Measurements from ENCODE around the gene IL21R.

DNA sequence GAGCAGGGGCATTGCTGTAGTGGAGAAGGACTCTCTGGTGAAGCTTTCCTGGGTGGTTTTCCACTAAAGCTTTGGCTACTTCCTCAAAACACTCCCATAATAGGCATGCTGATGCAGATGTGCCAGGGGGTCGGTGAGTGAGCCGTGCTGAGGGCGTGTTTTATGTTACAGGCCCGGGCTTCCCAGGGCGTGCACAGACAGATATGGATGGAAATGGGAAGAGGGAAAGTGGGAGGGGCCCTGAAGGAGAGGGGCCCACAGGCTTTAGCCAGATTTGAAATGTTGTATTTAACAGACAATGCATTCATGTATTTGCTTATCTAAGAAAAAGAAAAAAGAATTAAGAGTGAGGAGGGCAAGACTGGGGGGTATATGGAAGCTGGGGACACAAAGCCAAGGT is 56.3 kb downstream of the IL21R start:
- TF ChIP-seq, protein P1, sequence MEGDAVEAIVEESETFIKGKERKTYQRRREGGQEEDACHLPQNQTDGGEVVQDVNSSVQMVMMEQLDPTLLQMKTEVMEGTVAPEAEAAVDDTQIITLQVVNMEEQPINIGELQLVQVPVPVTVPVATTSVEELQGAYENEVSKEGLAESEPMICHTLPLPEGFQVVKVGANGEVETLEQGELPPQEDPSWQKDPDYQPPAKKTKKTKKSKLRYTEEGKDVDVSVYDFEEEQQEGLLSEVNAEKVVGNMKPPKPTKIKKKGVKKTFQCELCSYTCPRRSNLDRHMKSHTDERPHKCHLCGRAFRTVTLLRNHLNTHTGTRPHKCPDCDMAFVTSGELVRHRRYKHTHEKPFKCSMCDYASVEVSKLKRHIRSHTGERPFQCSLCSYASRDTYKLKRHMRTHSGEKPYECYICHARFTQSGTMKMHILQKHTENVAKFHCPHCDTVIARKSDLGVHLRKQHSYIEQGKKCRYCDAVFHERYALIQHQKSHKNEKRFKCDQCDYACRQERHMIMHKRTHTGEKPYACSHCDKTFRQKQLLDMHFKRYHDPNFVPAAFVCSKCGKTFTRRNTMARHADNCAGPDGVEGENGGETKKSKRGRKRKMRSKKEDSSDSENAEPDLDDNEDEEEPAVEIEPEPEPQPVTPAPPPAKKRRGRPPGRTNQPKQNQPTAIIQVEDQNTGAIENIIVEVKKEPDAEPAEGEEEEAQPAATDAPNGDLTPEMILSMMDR (IDR thresholded peaks at IDR 0.05): no peak
- no peak for TF ChIP-seq ZFX (IDR thresholded peaks at IDR 0.05; ENCODE audit: borderline replicate concordance)
